AG09319 (cell line): Measurements from ENCODE around the gene LHX5.

Experiments
- DNase-seq: peaks from one replicate; pipeline ENCODE4 v3.0.0-alpha.2; 2010; ENCODE audit warnings: low read depth; ENCODE audit errors: extremely low read depth
- CTCF ChIP-seq: IDR thresholded peaks from 2 replicates; pipeline ENCODE4 v1.5.1; 2011; ENCODE audit warnings: low read depth, mild to moderate bottlenecking, inconsistent platforms, low read length, moderate library complexity

The LHX5 gene

DNA sequence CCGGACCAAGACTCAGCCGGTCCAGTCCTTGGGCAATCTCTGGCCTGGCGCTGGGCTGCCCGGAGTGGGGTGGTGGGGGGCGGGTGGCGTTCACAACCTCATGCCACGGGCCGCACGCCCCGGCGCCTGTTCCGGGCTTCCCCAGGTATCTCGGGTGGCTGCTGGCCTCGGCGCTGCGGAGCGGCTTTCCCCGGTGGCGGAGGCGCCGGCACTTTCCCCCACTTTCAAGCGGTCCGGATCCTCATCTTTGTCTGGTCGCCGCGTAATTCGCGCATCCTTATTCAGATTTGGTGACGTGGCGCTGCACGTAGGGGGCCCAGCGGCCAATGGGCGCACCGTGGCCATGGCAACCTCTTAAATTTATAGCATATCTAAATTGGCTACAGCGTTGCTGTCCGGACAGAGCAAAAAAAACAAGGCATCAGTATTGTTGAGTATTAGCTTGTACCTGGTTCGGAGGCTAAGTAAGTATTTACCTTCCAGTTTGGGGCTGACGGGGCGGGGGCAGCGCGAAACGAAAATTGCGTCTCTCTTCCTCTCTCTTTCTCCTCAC lies at the start of gene LHX5:
TSS of gene LHX5 (minus strand) at position 253 of the 553 bp plus-strand sequence. CDS start 373 bp downstream, outside the sequence.
- no peak for DNase-seq
- TF ChIP-seq CTCF = no peak

- DNase-seq = no peak
- TF ChIP-seq CTCF = no peak
Measured at GRCh38 chr12:113519464-113520307, 48.0 kb upstream of the LHX5 start.

DNA sequence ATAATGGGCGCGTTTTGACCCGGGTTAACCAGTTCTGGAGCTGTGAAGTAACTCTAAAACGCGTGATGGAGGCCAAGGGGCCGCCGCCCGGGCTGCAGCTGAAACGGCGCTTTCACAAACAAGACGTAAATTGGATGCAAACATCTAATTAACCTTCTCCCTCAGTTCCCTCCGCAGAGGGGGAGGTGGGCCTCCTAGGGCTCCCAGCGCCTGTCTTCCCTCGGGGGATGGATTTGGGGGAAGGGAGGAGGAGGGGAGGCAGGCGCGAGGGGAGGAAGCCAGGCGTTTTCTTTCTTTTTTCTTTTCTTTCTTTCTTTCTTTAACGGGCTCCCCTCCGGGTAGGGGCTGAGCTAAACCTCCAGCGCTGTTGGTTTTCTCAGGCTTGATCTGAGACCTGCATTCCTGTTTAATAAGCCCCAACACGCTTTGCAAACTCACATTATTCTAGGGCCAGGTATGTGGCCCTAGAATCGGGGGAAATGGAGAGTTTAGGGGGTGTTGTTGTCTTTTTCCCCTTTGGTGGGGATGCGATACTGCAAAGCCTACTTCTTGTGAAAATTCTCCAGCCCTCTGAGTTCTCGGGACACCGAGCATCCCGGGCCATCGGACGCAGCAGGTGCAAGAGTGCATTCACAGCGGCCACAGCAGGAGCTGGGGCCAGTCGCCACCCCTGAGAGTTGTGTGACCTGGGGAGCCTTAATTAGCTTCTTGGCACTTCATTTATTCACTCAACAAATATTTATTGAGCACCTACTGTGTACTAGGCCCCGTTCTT lies 43.6 kb upstream of the LHX5 start:
- no peak for TF ChIP-seq CTCF
- DNase-seq = no peak

GRCh38 chr12:113514602-113515001 lies 42.9 kb upstream of the LHX5 start:
- no peak for DNase-seq
- no peak for TF ChIP-seq CTCF

DNA sequence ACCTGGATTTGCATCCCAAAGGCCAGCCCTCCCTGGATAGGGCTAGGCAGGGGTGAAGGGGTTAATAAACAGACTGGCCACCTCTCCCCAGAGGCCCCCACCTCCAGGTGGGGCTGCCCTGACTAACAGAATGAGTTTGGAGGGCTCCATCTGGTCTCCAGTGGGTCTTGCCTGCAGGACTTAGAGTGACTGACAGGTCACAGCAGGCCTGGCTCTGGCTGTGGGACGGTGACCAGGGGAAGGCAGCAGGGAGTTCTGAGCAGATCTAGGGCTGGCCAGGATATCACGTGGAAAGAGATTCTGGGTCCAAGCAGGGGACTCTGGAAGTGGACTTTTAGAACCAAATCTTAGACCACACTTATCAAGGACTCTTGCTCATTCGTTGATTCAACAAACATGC lies 40.9 kb upstream of the LHX5 start:
- DNase-seq = no peak
- no peak for TF ChIP-seq CTCF

DNA sequence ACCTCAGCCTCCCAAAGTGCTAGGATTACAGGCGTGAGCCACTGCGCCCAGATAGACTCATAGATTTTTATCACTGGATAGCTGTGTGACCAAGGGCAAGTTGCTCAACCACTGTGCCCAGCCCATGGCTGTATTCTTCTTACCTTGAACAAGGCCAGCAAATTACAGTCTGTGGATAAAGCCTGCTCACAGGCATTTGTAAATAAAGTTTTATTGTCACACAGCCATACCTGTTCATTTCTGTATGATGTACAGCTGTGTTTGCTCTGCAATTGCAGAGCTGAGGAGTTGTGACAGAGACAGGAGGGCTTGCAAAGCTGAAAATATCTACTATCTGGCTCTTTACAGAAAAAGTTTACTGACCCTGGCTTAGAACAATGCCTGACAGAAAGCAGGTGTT lies 35.2 kb upstream of the LHX5 start:
- no peak for TF ChIP-seq CTCF

GRCh38 chr12:113505941-113506340 lies 34.3 kb upstream of the LHX5 start:
- TF ChIP-seq CTCF = no peak
- DNase-seq = no peak

More for the DNA sequence above, 35.2 kb upstream of the LHX5 start:
- DNase-seq = no peak
